SK-N-SH treated with all-trans-retinoic acid at 6 μM for 48 hours (cell line): Measurements from ENCODE around the gene FHIT.

Source experiments
- CREB5 ChIP-seq: fragments of 250-450 bp; sonication (Bioruptor Pico); IDR thresholded peaks from 2 replicates; pipeline ENCODE4 v1.5.1; 2020; ENCODE audit warnings: low read depth, mild to moderate bottlenecking, moderate library complexity
- GLIS3 ChIP-seq: fragments of 250-450 bp; sonication (Bioruptor Pico); IDR thresholded peaks from 2 replicates; pipeline ENCODE4 v1.5.0; 2020; ENCODE audit warnings: mild to moderate bottlenecking, moderate library complexity
- PPARA ChIP-seq: fragments of 250-450 bp; sonication (Bioruptor Pico); IDR thresholded peaks from 2 replicates; pipeline ENCODE4 v1.5.0; 2020; ENCODE audit warnings: mild to moderate bottlenecking, borderline replicate concordance
- SNAI2 ChIP-seq: fragments of 250-450 bp; sonication (Bioruptor Pico); IDR thresholded peaks from 2 replicates; pipeline ENCODE4 v1.5.0; 2020; ENCODE audit warnings: mild to moderate bottlenecking, moderate library complexity

DNA sequence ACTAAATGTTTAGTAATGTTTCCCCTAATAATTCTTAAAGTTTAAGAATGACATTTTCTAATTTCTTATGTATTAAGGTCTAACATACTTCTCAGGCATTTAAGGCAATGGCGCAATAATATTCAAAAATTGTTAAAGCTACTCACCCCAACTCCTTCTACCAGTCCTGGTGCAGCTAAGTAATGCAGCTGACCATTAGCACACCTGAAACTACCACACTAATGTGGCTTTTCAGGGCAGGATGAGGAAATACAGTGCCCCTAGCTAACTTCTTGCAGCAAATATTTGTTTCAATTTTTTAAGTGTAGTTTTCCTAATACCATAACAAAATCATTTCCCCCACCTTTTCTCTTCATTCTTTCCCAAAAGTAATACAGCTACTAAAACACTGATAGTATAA lies 827.7 kb downstream of the FHIT start:
- TF ChIP-seq PPARA (CRISPR knock-in tag) (no peak), GLIS3 (no peak), SNAI2 (no peak), CREB5 (no peak)
